ENCODE data around the gene HOXA6.

Gene HOXA6

GRCh38 chr7:27116962-27117886, 30.4 kb downstream of the HOXA6 start:
- TF ChIP-seq CTCF (IDR thresholded peaks at IDR 0.05) (no peak), ZFX (IDR thresholded peaks at IDR 0.05; ENCODE audit: borderline replicate concordance) (no peak)
- no peak overlapping the region for H3K27ac ChIP-seq

GRCh38 chr7:27116031-27116961, 31.3 kb downstream of the HOXA6 start:
- no peak overlapping the region for H3K27ac ChIP-seq

GRCh38 chr7:27115221-27116026, 32.1 kb downstream of the HOXA6 start:
- no peak overlapping the region for H3K27ac ChIP-seq

More at GRCh38 chr7:27116031-27116961, 31.3 kb downstream of the HOXA6 start:
- TF ChIP-seq CTCF (IDR thresholded peaks at IDR 0.05) (no peak), ZFX (IDR thresholded peaks at IDR 0.05; ENCODE audit: borderline replicate concordance) (no peak)

GRCh38 chr7:27114881-27115220, 32.7 kb downstream of the HOXA6 start:
- no peak for TF ChIP-seq ZFX (IDR thresholded peaks at IDR 0.05; ENCODE audit: borderline replicate concordance)
- TF ChIP-seq CTCF (IDR thresholded peaks at IDR 0.05) = no peak
- no peak overlapping the region for H3K27ac ChIP-seq

More at GRCh38 chr7:27115221-27116026, 32.1 kb downstream of the HOXA6 start:
- no peak for TF ChIP-seq CTCF (IDR thresholded peaks at IDR 0.05)
- TF ChIP-seq ZFX (IDR thresholded peaks at IDR 0.05; ENCODE audit: borderline replicate concordance) = no peak

GRCh38 chr7:27113991-27114769, 33.4 kb downstream of the HOXA6 start:
- no peak for TF ChIP-seq CTCF (IDR thresholded peaks at IDR 0.05)
- no peak for TF ChIP-seq ZFX (IDR thresholded peaks at IDR 0.05; ENCODE audit: borderline replicate concordance)
- H3K27ac ChIP-seq = no peak overlapping the region

Data from 22Rv1 (cell line).